OCI-LY7 (cell line): ENCODE results near the gene CDK2AP2. TPM values are rescaled to one million over a fixed set of nuclear protein-coding genes. Genes with fewer than 3 reads are reported as not detected.

Experiments
- BruUV-seq: library from RNA; stranded (reverse); fragments of 400-500 nt; replicated peaks from 2 replicates; lab custom pipeline; 2021; lab: Mats Ljungman, UMichigan
- CTCF ChIA-PET: fragments of 300-600 bp; sonication (Branson Sonifier 250); formaldehyde crosslinking; loops from one replicate; lab custom pipeline; 2022; ENCODE audit warnings: antibody characterized with exemption; ENCODE audit not compliant: unreplicated experiment; lab: Charles Lee
- POLR2A ChIA-PET: fragments of 300-600 bp; sonication (Branson Sonifier 250); formaldehyde crosslinking; loops from one replicate; lab custom pipeline; 2022; ENCODE audit warnings: antibody characterized with exemption; lab: Charles Lee
- DNase-seq: peaks from one replicate; pipeline ENCODE4 v3.0.0-alpha.2; 2015; ENCODE audit warnings: low spot score
- H2AFZ ChIP-seq: fragments of 200-600 bp; sonication (generic), shearing (Covaris generic); 2 replicates; pipeline ENCODE4 v1.6.1; 2014; ENCODE audit warnings: mild to moderate bottlenecking, antibody characterized with exemption, low read length, moderate library complexity
- H3K27ac ChIP-seq: fragments of 200-600 bp; sonication (generic); 2 replicates; pipeline ENCODE4 v1.5.1; 2014; ENCODE audit warnings: mixed run types, low read depth, mild to moderate bottlenecking, moderate library complexity, low read length, inconsistent platforms; ENCODE audit not compliant: poor library complexity, severe bottlenecking
- H3K36me3 ChIP-seq: fragments of 200-600 bp; sonication (generic); 2 replicates; pipeline ENCODE4 v1.6.1; 2014; ENCODE audit warnings: mild to moderate bottlenecking, antibody characterized with exemption, low read length, moderate library complexity, mixed read lengths; ENCODE audit not compliant: insufficient read depth
- H3K4me1 ChIP-seq: fragments of 200-600 bp; sonication (generic); 2 replicates; pipeline ENCODE4 v1.5.1; 2014; ENCODE audit warnings: mild to moderate bottlenecking, low read length; ENCODE audit not compliant: insufficient read depth, poor library complexity, severe bottlenecking
- H3K4me2 ChIP-seq: fragments of 200-600 bp; sonication (generic); 2 replicates; pipeline ENCODE4 v1.6.1; 2014; ENCODE audit warnings: mild to moderate bottlenecking, low read length
- H3K4me3 ChIP-seq: fragments of 200-600 bp; sonication (generic); 2 replicates; pipeline ENCODE4 v1.5.1; 2014; ENCODE audit warnings: mild to moderate bottlenecking, low read depth, low read length; ENCODE audit not compliant: poor library complexity, severe bottlenecking
- H3K79me2 ChIP-seq: fragments of 200-600 bp; sonication (generic); 2 replicates; pipeline ENCODE4 v1.6.1; 2016; ENCODE audit warnings: low read depth, mild to moderate bottlenecking, low read length, moderate library complexity, mixed read lengths; ENCODE audit not compliant: insufficient read depth
- H3K9me2 ChIP-seq: fragments of 200-600 bp; sonication (generic); 2 replicates; pipeline ENCODE4 v1.6.1; 2016; ENCODE audit warnings: mild to moderate bottlenecking, low read length, mixed read lengths; ENCODE audit not compliant: insufficient read depth
- H3K9me3 ChIP-seq: fragments of 200-600 bp; sonication (generic); 2 replicates; pipeline ENCODE4 v1.6.1; 2014; ENCODE audit warnings: mild to moderate bottlenecking, mixed run types, low read length, mixed read lengths
- H4K20me1 ChIP-seq: fragments of 200-600 bp; sonication (generic); 2 replicates; pipeline ENCODE4 v1.6.1; 2014; ENCODE audit warnings: mild to moderate bottlenecking, antibody characterized with exemption, low read length, moderate library complexity, mixed read lengths; ENCODE audit not compliant: insufficient read depth
- EZH2phosphoT487 ChIP-seq: fragments of 200-600 bp; sonication (generic); IDR thresholded peaks from 2 replicates; pipeline ENCODE4 v1.6.1; 2018; ENCODE audit warnings: low read depth, borderline replicate concordance, mild to moderate bottlenecking, mixed run types, antibody characterized with exemption, low read length, moderate library complexity, mixed read lengths
- intact Hi-C: fragments of 100-400 bp; cut with micrococcal nuclease; formaldehyde crosslinking; loops from one replicate; pipeline ENCODE4 v1.10.0; 2022; ENCODE audit not compliant: unreplicated experiment
- total RNA-seq, 2 experiments: library from RNA; depleted of rRNA in 1 of 2; stranded (reverse); fragments of >200 nt in 1 of 2; shearing (Covaris generic) in 1 of 2; gene quantifications; 2 replicates each; pipeline ENCODE4 v1.2.3, GENCODE V29; 2014 to 2022
- TF ChIP-seq, protein P1 (sequence below): fragments of 200-600 bp; sonication (generic); conservative IDR thresholded peaks from 2 replicates; pipeline ENCODE4 v1.5.1; 2014; ENCODE audit warnings: mild to moderate bottlenecking, antibody characterized with exemption, low read length, moderate library complexity, mixed read lengths

The CDK2AP2 gene
- total RNA-seq, 2 experiments from 2014 or later = 71.5 to 90.2 TPM

DNA sequence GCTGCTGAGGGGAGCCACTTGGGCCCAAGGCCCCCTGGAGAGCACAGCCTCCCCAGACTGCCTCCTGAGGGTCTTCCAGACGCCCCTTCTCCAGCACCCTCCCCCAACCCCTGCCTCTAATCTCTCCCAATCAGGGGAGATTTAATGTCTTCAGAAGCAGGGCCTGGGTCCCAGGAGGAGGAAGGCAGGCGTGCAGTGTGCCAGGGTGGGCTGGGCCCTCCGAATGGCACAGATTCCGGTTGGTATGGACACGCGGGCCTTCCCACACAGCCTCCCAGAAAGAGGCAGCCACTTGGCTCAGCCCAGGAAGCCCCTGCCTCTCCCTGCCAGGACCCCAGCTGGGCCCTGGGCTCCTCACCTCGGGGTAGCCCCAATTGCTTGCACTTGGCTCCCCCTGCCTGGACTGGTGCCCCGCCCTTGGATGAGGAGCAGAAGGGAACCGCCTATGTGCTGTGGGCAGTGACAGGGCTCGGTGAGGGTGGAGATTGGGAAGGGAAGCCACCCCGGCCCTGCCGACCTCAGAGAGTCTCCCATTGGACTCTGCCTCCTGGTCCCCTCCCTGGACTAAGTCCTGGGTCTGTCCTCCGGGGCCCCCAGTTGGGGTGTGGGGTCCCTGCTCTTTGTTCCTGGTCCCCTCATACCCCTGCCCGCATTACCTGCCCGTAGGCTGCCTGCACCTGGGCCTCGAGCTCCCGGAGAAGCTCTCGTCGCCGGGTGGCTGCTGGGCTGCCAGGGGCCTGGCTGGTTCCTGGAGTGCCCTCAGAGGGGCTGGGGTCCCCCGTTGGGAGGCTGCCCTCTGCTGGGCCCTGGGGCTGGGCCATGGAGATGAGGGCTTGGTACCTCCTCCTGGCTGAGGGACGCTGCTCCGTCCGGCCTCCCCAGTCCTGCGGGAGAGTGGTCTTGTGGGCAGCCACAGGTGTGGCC, 15.9 kb upstream of the CDK2AP2 start:
- H3K9me3 ChIP-seq = no peaks in the 10 kb centered on the region
- no peak for DNase-seq
- no peaks in the 10 kb centered on the region for H3K79me2 ChIP-seq
- intact Hi-C loops = no loop called here
- H3K4me1 ChIP-seq = no peaks in the 10 kb centered on the region
- CTCF ChIA-PET = no interaction called here
- no TSS peak for BruUV-seq
- no peak overlapping the region for H3K4me3 ChIP-seq
- no peaks in the 10 kb centered on the region for H4K20me1 ChIP-seq
- H3K27ac ChIP-seq = no peak overlapping the region
- no peak for TF ChIP-seq EZH2phosphoT487
- TF ChIP-seq, protein P1, sequence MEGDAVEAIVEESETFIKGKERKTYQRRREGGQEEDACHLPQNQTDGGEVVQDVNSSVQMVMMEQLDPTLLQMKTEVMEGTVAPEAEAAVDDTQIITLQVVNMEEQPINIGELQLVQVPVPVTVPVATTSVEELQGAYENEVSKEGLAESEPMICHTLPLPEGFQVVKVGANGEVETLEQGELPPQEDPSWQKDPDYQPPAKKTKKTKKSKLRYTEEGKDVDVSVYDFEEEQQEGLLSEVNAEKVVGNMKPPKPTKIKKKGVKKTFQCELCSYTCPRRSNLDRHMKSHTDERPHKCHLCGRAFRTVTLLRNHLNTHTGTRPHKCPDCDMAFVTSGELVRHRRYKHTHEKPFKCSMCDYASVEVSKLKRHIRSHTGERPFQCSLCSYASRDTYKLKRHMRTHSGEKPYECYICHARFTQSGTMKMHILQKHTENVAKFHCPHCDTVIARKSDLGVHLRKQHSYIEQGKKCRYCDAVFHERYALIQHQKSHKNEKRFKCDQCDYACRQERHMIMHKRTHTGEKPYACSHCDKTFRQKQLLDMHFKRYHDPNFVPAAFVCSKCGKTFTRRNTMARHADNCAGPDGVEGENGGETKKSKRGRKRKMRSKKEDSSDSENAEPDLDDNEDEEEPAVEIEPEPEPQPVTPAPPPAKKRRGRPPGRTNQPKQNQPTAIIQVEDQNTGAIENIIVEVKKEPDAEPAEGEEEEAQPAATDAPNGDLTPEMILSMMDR = no peak
- no peaks in the 10 kb centered on the region for H3K9me2 ChIP-seq
- POLR2A ChIA-PET = interaction anchor here (0.6 kb wide), 1 partner anchor 327 kb away, joined by 3 read pairs; no protein-coding TSS in a partner anchor
- H3K4me2 ChIP-seq = no peak overlapping the region
- no peak overlapping the region for H2AFZ ChIP-seq
- H3K36me3 ChIP-seq = no peaks in the 10 kb centered on the region

DNA sequence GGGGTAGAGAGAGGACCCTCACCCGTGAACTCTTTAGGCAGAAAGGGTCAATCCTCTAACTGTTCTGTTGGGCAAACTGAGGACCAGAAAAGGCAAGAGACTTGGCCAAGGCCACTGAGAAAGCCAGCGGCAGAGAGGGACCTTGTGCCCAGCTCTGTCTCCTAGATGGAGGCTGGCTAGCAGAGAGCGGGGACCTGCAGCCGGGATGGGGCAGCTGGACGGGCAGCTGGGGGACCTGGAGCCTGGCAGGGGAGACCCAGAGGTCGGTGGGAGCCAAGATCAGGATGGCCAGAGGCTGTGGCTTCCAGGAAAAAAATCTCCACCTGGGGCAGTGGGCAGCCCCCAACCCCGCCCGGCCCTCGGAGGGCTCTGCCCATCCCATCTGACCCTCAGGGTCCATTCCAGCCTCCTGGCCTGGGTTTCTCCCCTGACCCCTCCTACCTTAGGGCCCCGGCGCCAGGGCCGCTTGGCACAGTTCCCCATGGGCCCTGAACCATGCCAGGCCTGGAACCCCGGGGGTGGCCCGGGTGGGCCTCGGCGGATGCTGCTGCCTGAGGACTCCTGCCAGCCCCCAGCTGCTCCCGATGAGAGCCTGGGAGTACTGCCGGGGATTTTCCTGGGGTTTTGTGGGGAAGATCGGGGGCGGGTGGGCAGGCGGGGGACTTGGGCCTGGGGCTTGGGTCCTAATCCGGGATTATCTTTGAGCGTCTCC, 15.0 kb upstream of the CDK2AP2 start, which contains the start of gene CABP2:
TSS of gene CABP2 (minus strand) at position 603 of the 712 bp plus-strand sequence. CDS start at position 483, 120 bp downstream.
- CTCF ChIA-PET = no interaction called here

More for the DNA sequence above, 15.0 kb upstream of the CDK2AP2 start, which contains the start of gene CABP2:
- POLR2A ChIA-PET = interaction anchor here (0.6 kb wide), 1 partner anchor 326 kb away, joined by 3 read pairs; no protein-coding TSS in a partner anchor
- no TSS peak for BruUV-seq
- H3K4me2 ChIP-seq = no peak within 1 kb of the TSS
- intact Hi-C loops = no loop called here
- no peaks in the 10 kb centered on the region for H3K79me2 ChIP-seq
- no peaks in the 10 kb centered on the region for H3K4me1 ChIP-seq
- DNase-seq = no peak
- no peaks in the 10 kb centered on the region for H3K9me2 ChIP-seq
- H2AFZ ChIP-seq = no peak within 1 kb of the TSS
- no peak within 1 kb of the TSS for H3K27ac ChIP-seq
- no peaks in the 10 kb centered on the region for H4K20me1 ChIP-seq
- no peak for TF ChIP-seq EZH2phosphoT487
- TF ChIP-seq, protein P1 = no peak
- no peaks in the 10 kb centered on the region for H3K9me3 ChIP-seq
- no peak within 1 kb of the TSS for H3K4me3 ChIP-seq
- no peaks in the 10 kb centered on the region for H3K36me3 ChIP-seq
